Activated T-cell treated with anti-CD3 and anti-CD28 coated beads for 24 hours (primary cell): Measurements from ENCODE around the gene ERMP1.
"Not testable (repeated sequence)": the region's sequence is repeated elsewhere in the genome, so short reads cannot be mapped to it uniquely, and the experiment has no call there.

Source experiments
- DNase-seq: peaks from one replicate; pipeline ENCODE4 v3.0.0-alpha.2; 2020; ENCODE audit warnings: low read depth

ERMP1 gene

GRCh38 chr9:5832538-5833529 lies at the start of gene ERMP1:
Gene ERMP1 (minus strand): TSS chr9:5833117. CDS start chr9:5833027, 90 bp downstream.
- peak; percentile 87 for DNase-seq

DNA sequence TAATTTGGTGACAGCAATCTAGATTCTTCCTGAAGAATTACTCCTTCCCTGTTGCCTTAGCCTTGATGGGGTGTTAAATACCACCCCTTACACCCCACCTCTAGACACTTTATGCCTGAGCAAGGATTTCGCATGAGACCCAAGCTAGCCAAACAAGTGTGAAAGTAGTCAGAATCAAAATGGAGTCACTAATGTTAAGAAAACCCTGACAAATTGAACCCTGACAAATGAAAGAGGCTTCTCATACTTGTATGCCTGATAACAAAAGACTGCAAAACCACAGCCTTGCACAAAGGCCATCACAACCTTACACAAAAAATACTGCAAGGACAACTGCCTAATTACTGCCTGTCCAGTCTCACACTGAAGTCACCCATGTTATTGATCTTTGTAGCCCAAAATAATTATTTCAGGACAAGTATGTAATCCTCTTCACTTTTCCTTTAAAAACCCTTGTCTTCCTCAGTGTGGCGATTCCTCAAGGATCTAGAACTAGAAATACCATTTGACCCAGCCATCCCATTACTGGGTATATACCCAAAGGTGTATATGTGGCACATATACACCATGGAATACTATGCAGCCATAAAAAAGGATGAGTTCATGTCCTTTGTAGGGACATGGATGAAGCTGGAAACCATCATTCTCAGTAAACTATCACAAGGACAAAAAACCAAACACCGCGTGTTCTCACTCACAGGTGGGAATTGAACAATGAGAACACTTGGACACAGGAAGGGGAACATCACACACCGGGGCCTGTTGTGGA lies 49.5 kb upstream of the ERMP1 start:
- not testable (repeated sequence) for DNase-seq

- DNase-seq: no peak
Observed at GRCh38 chr9:5879419-5880181, 46.7 kb upstream of the ERMP1 start.

GRCh38 chr9:5876711-5877110 lies 43.8 kb upstream of the ERMP1 start:
- DNase-seq: no peak

GRCh38 chr9:5876026-5876425 lies 43.1 kb upstream of the ERMP1 start:
- DNase-seq: no peak

GRCh38 chr9:5874048-5874447 lies 41.1 kb upstream of the ERMP1 start:
- no peak for DNase-seq

- no peak for DNase-seq
Observed at GRCh38 chr9:5873439-5873838, 40.5 kb upstream of the ERMP1 start.

GRCh38 chr9:5872511-5872910 lies 39.6 kb upstream of the ERMP1 start:
- no peak for DNase-seq

DNA sequence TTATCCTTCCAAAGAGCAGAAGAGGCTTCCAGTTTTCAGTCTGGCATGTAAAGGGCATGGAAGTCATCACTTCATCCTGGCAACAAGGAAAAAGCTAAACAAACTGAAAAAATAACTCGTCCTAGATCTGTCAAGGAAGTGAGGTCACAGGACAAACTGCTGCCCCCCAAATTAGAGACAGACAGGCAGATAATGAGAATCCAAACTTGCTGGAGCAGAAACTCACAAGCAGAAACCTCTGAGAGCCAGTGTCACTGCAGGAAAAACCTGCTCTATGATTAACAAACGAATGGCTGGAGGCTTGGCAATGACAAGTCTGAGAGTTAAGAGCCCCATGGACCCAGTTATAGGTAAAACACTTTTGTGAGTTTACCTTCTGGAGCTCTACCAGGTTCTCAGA lies 38.9 kb upstream of the ERMP1 start:
- no peak for DNase-seq

GRCh38 chr9:5870691-5871090 lies 37.8 kb upstream of the ERMP1 start:
- DNase-seq: no peak

GRCh38 chr9:5870020-5870339 lies 37.1 kb upstream of the ERMP1 start:
- DNase-seq: no peak

- no peak for DNase-seq
Observed at GRCh38 chr9:5869315-5870019, 36.5 kb upstream of the ERMP1 start.

GRCh38 chr9:5868235-5868634 lies 35.3 kb upstream of the ERMP1 start:
- no peak for DNase-seq

DNA sequence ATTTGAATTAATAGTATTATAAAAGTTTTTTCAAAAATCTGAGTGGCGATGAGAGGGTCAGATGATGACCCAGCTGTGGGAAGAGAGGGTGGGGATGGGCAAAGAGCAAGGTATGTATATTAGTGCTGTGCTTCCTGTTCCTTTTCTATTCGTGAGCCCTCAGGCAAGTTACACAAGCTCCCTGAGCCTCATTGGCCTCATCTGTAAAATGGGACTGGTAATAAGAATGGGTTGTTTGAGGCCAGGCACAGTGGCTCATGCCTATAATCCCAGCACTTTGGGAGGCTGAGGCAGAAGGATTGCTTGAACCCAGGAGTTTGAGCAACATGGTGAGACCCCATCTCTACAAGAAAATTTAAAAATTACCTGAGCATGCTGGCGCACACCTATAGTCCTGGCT lies 33.8 kb upstream of the ERMP1 start:
- no peak for DNase-seq

DNA sequence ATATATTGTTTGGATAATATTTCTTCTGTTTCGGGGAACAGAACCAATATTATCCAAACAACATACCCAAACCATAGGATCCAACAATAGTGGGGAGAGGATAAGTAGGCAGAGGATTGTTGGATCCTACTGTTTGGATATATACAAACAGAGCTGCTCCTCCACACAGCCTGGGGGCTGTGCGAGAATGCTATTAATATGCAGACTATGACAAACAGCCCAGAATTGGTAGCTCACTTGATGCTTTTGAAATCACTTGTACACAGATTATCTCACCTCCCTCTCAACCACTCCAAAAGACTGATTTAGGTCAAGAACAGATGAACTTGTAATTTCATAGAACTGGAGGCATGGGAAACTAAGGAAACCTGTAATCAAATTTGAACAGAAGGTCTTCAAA lies 33.4 kb upstream of the ERMP1 start:
- DNase-seq: no peak

GRCh38 chr9:5864446-5864845 lies 31.5 kb upstream of the ERMP1 start:
- DNase-seq: no peak

DNA sequence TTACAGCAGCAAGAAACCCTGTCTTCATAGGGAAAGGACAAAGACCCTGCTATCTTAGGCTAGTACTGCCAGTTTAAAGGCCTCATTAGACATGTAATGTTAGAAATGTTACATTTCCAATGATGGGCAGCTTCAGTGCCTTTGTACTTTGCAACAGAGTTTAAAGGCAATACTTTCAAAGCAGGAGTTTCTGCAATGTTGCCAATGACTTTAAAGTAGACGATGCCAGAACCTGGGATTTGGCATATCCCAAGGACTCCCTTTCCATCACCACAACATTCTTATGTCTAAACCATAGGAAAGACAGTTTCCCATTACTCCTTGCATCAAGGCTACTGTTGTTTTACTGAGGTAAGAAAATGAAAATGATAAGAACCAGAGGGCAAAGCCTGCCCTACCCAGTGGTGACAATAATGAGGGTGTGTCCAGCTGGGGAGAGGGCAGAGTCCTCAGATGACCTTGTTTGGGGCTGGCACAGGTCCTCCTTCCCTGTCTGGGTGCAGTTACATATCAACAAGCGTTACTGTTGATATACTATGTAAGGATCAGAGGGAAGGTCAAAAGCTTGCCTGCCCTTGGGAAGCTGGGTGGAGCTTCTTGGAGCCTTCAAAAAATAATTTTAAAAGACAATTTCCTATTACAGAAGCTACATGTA lies 30.3 kb upstream of the ERMP1 start:
- no peak for DNase-seq

DNA sequence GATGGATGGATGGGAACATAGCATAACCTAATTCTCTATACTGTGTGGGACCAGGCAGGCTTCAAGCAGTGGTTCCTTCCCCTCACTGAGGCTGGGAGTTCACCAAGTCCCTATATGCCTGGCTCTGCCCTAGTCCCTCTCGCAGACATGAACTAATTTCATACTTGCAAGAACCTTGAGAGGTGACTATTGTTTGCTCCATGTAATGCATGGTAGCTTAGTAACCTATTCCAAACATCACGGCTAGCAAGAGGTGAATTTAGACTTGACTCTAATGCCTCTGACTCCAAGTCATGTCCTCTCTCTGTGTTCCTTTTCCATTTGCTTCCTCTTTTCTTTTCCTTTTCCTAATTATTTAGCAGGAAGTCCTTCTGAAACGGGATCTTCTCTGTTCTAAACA lies 25.9 kb upstream of the ERMP1 start:
- DNase-seq: no peak

GRCh38 chr9:5857928-5858327 lies 25.0 kb upstream of the ERMP1 start:
- no peak for DNase-seq

GRCh38 chr9:5854063-5854790 lies 21.3 kb upstream of the ERMP1 start:
- no peak for DNase-seq

- DNase-seq: no peak
Observed at GRCh38 chr9:5853617-5854016, 20.7 kb upstream of the ERMP1 start.
